DMS53 treated with DMSO at 0.1 percent for 48 hours (cell line): Measurements from ENCODE around the gene ATP8B1.
A peak's percentile ranks its signal among the peaks of the same experiment; 100 is the strongest.

ENCODE experiments used
- DNase-seq: peaks from one replicate; lab custom pipeline; 2025; ENCODE audit not compliant: unreplicated experiment; lab: John Stamatoyannopoulos, UW

ATP8B1 gene

GRCh38 chr18:57794951-57795728 is 8.0 kb downstream of the ATP8B1 start:
- no peak for DNase-seq

- no peak for DNase-seq
Observed at GRCh38 chr18:57793302-57793986, 9.7 kb downstream of the ATP8B1 start.

GRCh38 chr18:57792631-57793301 is 10.3 kb downstream of the ATP8B1 start:
- DNase-seq: peak; percentile 86

GRCh38 chr18:57791911-57792310 is 11.2 kb downstream of the ATP8B1 start:
- no peak for DNase-seq

- no peak for DNase-seq
Observed at GRCh38 chr18:57791192-57791591, 11.9 kb downstream of the ATP8B1 start.

- no peak for DNase-seq
Observed at GRCh38 chr18:57790316-57790715, 12.8 kb downstream of the ATP8B1 start.

GRCh38 chr18:57789759-57790158 is 13.4 kb downstream of the ATP8B1 start:
- no peak for DNase-seq

GRCh38 chr18:57789090-57789489 is 14.0 kb downstream of the ATP8B1 start:
- DNase-seq: no peak

GRCh38 chr18:57787068-57787685 is 15.9 kb downstream of the ATP8B1 start:
- no peak for DNase-seq

GRCh38 chr18:57785751-57786437 is 17.2 kb downstream of the ATP8B1 start:
- no peak for DNase-seq

GRCh38 chr18:57784801-57785114 is 18.4 kb downstream of the ATP8B1 start:
- DNase-seq: no peak

- no peak for DNase-seq
Observed at GRCh38 chr18:57784034-57784800, 18.9 kb downstream of the ATP8B1 start.

GRCh38 chr18:57782049-57782448 is 21.1 kb downstream of the ATP8B1 start:
- no peak for DNase-seq

- peak; percentile 44 for DNase-seq
Observed at GRCh38 chr18:57780706-57781347, 22.3 kb downstream of the ATP8B1 start.

GRCh38 chr18:57780318-57780705 is 22.8 kb downstream of the ATP8B1 start:
- peak; percentile 51 for DNase-seq

- DNase-seq: no peak
Observed at GRCh38 chr18:57776767-57777166, 26.3 kb downstream of the ATP8B1 start.

GRCh38 chr18:57776354-57776753 is 26.8 kb downstream of the ATP8B1 start:
- no peak for DNase-seq

GRCh38 chr18:57775937-57776336 is 27.2 kb downstream of the ATP8B1 start:
- DNase-seq: no peak

- DNase-seq: peak; percentile 79
Observed at GRCh38 chr18:57772387-57772799, 30.7 kb downstream of the ATP8B1 start.

GRCh38 chr18:57771626-57772025 is 31.5 kb downstream of the ATP8B1 start:
- DNase-seq: peak; percentile 28
